ENCODE measurements around the gene TADA2A. TPM values are rescaled to one million over a fixed set of nuclear protein-coding genes. Genes with fewer than 3 reads are reported as not detected.
"Not testable (repeated sequence)": the region's sequence is repeated elsewhere in the genome, so short reads cannot be mapped to it uniquely, and the experiment has no call there.

TADA2A gene
- total RNA-seq, 4 donors from 2014 or later, result 11.5 to 23.7 (median 17.7) TPM

DNA sequence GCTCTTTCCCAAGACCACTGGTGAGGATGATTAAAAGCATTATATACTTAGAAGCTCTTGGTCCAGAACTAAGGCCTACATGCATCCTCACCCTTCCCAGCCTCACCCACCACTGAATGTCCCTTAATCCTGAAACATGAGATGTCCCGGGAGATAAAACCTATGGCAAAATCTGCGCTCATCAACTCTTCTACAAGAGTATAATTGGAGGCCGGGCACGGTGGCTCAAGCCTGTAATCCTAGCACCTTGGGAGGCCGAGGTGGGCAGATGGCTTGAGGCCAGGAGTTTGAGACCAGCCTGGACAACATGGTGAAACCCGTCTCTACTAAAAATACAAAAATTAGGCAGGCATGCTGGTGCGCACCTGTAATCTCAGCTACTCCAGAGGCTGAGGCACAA is 13.3 kb upstream of the TADA2A start:
- no peak for TF ChIP-seq POLR2A (IDR thresholded peaks at IDR 0.05; ENCODE audit: low read depth)
- TF ChIP-seq, protein P1, sequence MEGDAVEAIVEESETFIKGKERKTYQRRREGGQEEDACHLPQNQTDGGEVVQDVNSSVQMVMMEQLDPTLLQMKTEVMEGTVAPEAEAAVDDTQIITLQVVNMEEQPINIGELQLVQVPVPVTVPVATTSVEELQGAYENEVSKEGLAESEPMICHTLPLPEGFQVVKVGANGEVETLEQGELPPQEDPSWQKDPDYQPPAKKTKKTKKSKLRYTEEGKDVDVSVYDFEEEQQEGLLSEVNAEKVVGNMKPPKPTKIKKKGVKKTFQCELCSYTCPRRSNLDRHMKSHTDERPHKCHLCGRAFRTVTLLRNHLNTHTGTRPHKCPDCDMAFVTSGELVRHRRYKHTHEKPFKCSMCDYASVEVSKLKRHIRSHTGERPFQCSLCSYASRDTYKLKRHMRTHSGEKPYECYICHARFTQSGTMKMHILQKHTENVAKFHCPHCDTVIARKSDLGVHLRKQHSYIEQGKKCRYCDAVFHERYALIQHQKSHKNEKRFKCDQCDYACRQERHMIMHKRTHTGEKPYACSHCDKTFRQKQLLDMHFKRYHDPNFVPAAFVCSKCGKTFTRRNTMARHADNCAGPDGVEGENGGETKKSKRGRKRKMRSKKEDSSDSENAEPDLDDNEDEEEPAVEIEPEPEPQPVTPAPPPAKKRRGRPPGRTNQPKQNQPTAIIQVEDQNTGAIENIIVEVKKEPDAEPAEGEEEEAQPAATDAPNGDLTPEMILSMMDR (IDR thresholded peaks at IDR 0.05), result no peak
- TF ChIP-seq EP300 (IDR thresholded peaks at IDR 0.05), result no peak
- no peak for TF ChIP-seq POLR2AphosphoS5 (IDR thresholded peaks at IDR 0.05)
- Histone ChIP-seq H3K36me3 (no peaks in the 10 kb centered on the region), H3K4me1 (peaks cover 0 to 8% (median 4%) of the 10 kb centered on the region in 4 donors), H3K27ac (replicated peaks in 1 of 4) (no peak overlapping the region), H3K9me3 (no peaks in the 10 kb centered on the region), H3K27me3 (no peaks in the 10 kb centered on the region), H3K4me3 (no peak overlapping the region)
- intact Hi-C loops (cut with DNase I), result no loop called here
- 97% methylated on average over 7 of the region's 7 CpGs for WGBS
- DNase-seq (ENCODE audit: extremely low spot score), result no peak

DNA sequence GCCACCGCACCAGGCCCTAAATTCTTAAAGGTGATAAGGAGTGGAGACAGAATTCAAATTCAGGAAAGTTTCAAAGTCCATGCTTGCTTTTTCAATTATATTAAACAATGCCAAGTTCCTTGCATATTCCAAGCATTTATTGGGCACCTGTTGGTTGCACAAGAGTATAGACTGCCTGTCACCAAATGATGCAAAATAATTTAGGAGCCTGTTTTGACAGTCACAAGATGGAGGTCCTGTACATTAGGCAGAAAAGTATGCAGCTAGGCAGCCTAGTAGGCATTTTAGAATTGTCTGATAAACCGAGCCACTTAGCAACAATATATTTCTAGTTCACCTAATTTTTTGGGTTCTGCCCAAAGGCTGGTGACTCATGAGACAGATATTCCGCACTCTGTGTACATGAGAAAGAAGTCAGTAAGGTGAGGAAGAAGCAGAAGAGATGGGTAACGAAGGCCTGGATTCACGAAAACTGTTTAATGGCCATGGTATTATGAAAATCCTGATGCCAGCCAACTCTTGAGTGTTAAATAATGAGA is 7.4 kb upstream of the TADA2A start:
- H3K27ac ChIP-seq (replicated peaks in 1 of 4), result no peak overlapping the region
- intact Hi-C loops (cut with DNase I), result no loop called here
- peaks cover 0 to 8% (median 2%) of the 10 kb centered on the region in 4 donors for H3K4me1 ChIP-seq
- no peaks in the 10 kb centered on the region for H3K27me3 ChIP-seq
- H3K36me3 ChIP-seq, result no peaks in the 10 kb centered on the region
- 80% methylated on average over 5 of the region's 5 CpGs for WGBS
- no peak for DNase-seq (ENCODE audit: extremely low spot score)
- TF ChIP-seq POLR2AphosphoS5 (IDR thresholded peaks at IDR 0.05), result no peak
- TF ChIP-seq, protein P1 (IDR thresholded peaks at IDR 0.05), result no peak
- TF ChIP-seq EP300 (IDR thresholded peaks at IDR 0.05), result no peak
- TF ChIP-seq POLR2A (IDR thresholded peaks at IDR 0.05; ENCODE audit: low read depth), result no peak
- no peak overlapping the region for H3K4me3 ChIP-seq
- H3K9me3 ChIP-seq, result no peaks in the 10 kb centered on the region

DNA sequence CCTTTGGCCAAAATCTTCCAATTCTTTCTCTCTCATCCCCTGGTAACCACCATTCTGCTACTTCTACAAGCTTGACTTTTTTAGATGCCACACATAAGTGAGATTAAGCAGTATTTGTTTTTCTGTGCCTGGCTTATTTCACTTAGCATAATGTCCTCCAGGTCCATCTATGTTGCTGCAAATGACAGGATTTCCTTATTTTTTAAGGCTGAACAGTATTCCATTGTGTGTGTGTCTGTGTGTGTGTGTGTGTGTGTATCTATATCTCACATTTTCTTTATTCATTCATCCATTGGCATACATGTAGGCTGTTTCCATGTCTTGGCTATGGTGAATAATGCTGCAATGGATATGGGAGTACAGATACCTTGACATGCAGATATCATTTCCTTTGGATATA is 6.2 kb upstream of the TADA2A start:
- no peaks in the 10 kb centered on the region for H3K27me3 ChIP-seq
- H3K4me1 ChIP-seq, result peaks cover 3 to 18% (median 13%) of the 10 kb centered on the region in 4 donors
- no peak overlapping the region for H3K27ac ChIP-seq (replicated peaks in 1 of 4)
- H3K4me3 ChIP-seq, result no peak overlapping the region
- no peaks in the 10 kb centered on the region for H3K36me3 ChIP-seq
- no peak for DNase-seq (ENCODE audit: extremely low spot score)
- TF ChIP-seq POLR2AphosphoS5 (IDR thresholded peaks at IDR 0.05) (no peak), EP300 (IDR thresholded peaks at IDR 0.05) (no peak), POLR2A (IDR thresholded peaks at IDR 0.05; ENCODE audit: low read depth) (no peak)
- TF ChIP-seq, protein P1 (IDR thresholded peaks at IDR 0.05), result no peak
- H3K9me3 ChIP-seq, result no peaks in the 10 kb centered on the region
- intact Hi-C loops (cut with DNase I), result no loop called here

DNA sequence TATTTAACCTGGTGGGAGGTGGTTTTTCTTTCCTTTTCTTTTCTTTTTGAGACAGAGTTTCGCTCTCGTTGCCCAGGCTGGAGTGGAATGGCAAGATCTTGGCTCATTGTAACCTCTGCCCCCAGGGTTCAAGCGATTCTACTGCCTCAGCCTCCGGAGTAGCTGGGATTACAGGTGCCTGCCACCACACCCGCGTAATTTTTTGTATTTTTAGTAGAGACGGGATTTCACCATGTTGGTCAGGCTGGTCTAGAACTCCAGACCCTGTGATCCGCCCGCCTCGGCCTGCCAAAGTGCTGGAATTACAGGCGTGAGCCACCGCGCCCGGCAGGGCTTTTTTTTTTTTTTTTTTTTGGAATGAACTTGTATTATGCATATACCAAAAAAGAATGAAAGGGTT is 1.2 kb upstream of the TADA2A start:
- H3K27me3 ChIP-seq; H3K36me3 ChIP-seq; H3K9me3 ChIP-seq; DNase-seq (ENCODE audit: extremely low spot score): not testable (repeated sequence)
- intact Hi-C loops (cut with DNase I), result loop anchor here (5.0 kb wide), 2 partner anchors 48 to 82 kb away; partner anchors contain the start of gene DUSP14
- peak overlapping the region; percentile 91 to 95 (median 94) for H3K27ac ChIP-seq (replicated peaks in 1 of 4)
- peak overlapping the region; percentile 81 to 94 (median 88) for H3K4me3 ChIP-seq
- peaks cover 14 to 33% (median 30%) of the 10 kb centered on the region in 4 donors for H3K4me1 ChIP-seq
- WGBS, result 61% methylated on average over 14 of the region's 14 CpGs

DNA sequence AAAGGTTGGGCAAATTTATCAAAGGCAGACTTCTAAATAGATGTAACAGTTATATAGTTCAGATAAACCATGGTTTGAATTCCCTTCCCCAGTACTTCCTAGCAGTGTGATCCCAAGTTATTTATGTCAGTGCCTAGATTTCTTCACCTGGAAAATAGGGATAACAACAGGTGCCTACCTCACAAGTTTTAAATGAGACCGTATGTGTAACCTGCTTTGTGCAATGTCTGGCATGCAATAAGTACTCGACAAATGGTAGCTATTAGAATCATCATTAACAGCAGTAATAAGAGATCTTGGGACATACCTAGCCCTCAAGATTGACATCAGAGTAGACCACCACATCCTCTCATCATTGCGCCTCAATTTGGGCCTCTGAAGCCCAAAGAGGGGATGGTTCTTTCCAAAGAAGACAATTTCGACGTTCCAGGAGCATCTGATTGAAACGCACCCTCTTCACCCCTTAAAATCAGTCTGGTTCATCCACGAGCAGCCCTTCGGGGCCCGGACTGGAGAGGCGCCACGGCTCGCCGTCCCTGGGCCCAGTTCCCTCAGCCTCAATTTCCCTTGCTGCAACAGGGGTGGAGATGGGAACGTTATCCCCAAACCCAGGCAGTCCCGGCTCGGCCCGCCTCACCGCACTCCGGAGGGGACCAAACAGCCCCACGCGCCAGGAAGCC is 591 bp upstream of the TADA2A start:
- WGBS, result under 1% methylated on average over 17 of the region's 21 CpGs
- intact Hi-C loops (cut with DNase I), result loop anchor here (5.0 kb wide), 2 partner anchors 49 to 81 kb away; partner anchors contain the start of gene DUSP14
- no peak for TF ChIP-seq POLR2AphosphoS5 (IDR thresholded peaks at IDR 0.05)
- no peak for TF ChIP-seq POLR2A (IDR thresholded peaks at IDR 0.05; ENCODE audit: low read depth)
- TF ChIP-seq, protein P1 (IDR thresholded peaks at IDR 0.05), result no peak
- TF ChIP-seq EP300 (IDR thresholded peaks at IDR 0.05), result no peak
- peak overlapping the region; percentile 81 to 94 (median 88) for H3K4me3 ChIP-seq
- peak; percentile 93 for DNase-seq (ENCODE audit: extremely low spot score)
- no peaks in the 10 kb centered on the region for H3K9me3 ChIP-seq
- peaks cover 14 to 33% (median 30%) of the 10 kb centered on the region in 4 donors for H3K4me1 ChIP-seq
- H3K36me3 ChIP-seq, result peaks cover 0 to 5% (median 3%) of the 10 kb centered on the region in 4 donors
- H3K27ac ChIP-seq (replicated peaks in 1 of 4), result peak overlapping the region; percentile 91 to 95 (median 94)
- no peaks in the 10 kb centered on the region for H3K27me3 ChIP-seq

DNA sequence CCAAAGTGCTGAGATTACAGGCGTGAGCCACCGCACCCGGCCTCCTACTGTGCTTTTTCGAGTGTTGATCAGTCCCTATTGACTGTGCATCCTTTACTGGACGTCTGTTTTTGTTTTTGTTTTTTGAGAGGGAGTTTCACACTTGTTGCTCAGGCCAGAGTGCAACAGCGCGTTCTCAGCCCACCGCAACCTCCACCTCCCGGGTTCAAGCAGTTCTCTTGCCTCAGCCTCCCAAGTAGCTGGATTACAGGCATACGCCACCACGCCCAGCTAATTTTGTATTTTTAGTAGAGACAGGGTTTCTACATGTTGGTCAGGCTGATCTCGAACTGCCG is 1.4 kb downstream of the TADA2A start:
- peaks cover 6 to 25% (median 23%) of the 10 kb centered on the region in 4 donors for H3K36me3 ChIP-seq
- peak overlapping the region in 2 of 4 donors; percentile 81 to 87 for H3K4me3 ChIP-seq
- intact Hi-C loops (cut with DNase I), result loop anchor here (5.0 kb wide), 2 partner anchors 51 to 79 kb away; partner anchors contain the start of gene DUSP14
- not testable (repeated sequence) for H3K27me3 ChIP-seq; DNase-seq (ENCODE audit: extremely low spot score); H3K9me3 ChIP-seq
- 89% methylated on average over 13 of the region's 13 CpGs for WGBS
- peak overlapping the region; percentile 91 to 95 (median 94) for H3K27ac ChIP-seq (replicated peaks in 1 of 4)
- peaks cover 14 to 33% (median 30%) of the 10 kb centered on the region in 4 donors for H3K4me1 ChIP-seq

All from esophagus muscularis mucosa (tissue), 4 donors.